H9 (cell line): ENCODE results near the gene MPHOSPH8. TPM values are rescaled to one million over a fixed set of nuclear protein-coding genes. Genes with fewer than 3 reads are reported as not detected.

Experiments
- DNase-seq: peaks from one replicate; pipeline ENCODE4 v3.0.0-alpha.2; 2017
- H2AFZ ChIP-seq: one replicate; pipeline ENCODE4 v1.6.1; 2013; ENCODE audit warnings: mild to moderate bottlenecking, low read length, control low read depth, moderate library complexity
- H2AK5ac ChIP-seq: 2 replicates; pipeline ENCODE4 v1.6.1; 2013; ENCODE audit warnings: low read length, control low read depth, mixed read lengths; ENCODE audit not compliant: insufficient read length
- H2BK120ac ChIP-seq: one replicate; pipeline ENCODE4 v1.6.1; 2013; ENCODE audit warnings: low read depth, mild to moderate bottlenecking, low read length, control low read depth, inconsistent platforms; ENCODE audit not compliant: poor library complexity, severe bottlenecking
- H2BK12ac ChIP-seq: 2 replicates; pipeline ENCODE4 v1.6.1; 2013; ENCODE audit warnings: low read length, control low read depth, mixed read lengths, low read depth; ENCODE audit not compliant: insufficient read length
- H2BK15ac ChIP-seq: 2 replicates; pipeline ENCODE4 v1.6.1; 2013; ENCODE audit warnings: low read depth, low read length, control low read depth
- H2BK20ac ChIP-seq: one replicate; pipeline ENCODE4 v1.6.1; 2013; ENCODE audit warnings: low read depth, mild to moderate bottlenecking, low read length, control low read depth, inconsistent platforms; ENCODE audit not compliant: poor library complexity, severe bottlenecking
- H2BK5ac ChIP-seq: 2 replicates; pipeline ENCODE4 v1.6.1; 2013; ENCODE audit warnings: low read length, control low read depth, mixed read lengths; ENCODE audit not compliant: insufficient read length
- H3K14ac ChIP-seq: 2 replicates; pipeline ENCODE4 v1.6.1; 2013; ENCODE audit warnings: low read length, control low read depth; ENCODE audit not compliant: insufficient read depth
- H3K18ac ChIP-seq: 2 replicates; pipeline ENCODE4 v1.6.1; 2013; ENCODE audit warnings: low read depth, mild to moderate bottlenecking, mixed read lengths, low read length, control low read depth; ENCODE audit not compliant: insufficient read length
- H3K23ac ChIP-seq: 2 replicates; pipeline ENCODE4 v1.6.1; 2013; ENCODE audit warnings: low read length, control low read depth, mixed read lengths, low read depth; ENCODE audit not compliant: insufficient read length
- H3K23me2 ChIP-seq: 2 replicates; pipeline ENCODE4 v1.6.1; 2013; ENCODE audit warnings: low read depth, mild to moderate bottlenecking, mixed read lengths, low read length, control low read depth; ENCODE audit not compliant: insufficient read length, poor library complexity, severe bottlenecking
- H3K27ac ChIP-seq: 2 replicates; pipeline ENCODE4 v1.5.1; 2013; ENCODE audit warnings: low read length, control low read depth, mixed read lengths, low read depth; ENCODE audit not compliant: insufficient read length
- H3K27me3 ChIP-seq: 2 replicates; pipeline ENCODE4 v1.6.1; 2013; ENCODE audit warnings: low read length, control low read depth, inconsistent platforms; ENCODE audit not compliant: insufficient read depth
- H3K4ac ChIP-seq: 2 replicates; pipeline ENCODE4 v1.6.1; 2013; ENCODE audit warnings: low read depth, mild to moderate bottlenecking, control low read depth, inconsistent platforms, low read length, moderate library complexity
- H3K4me1 ChIP-seq: 2 replicates; pipeline ENCODE4 v1.6.1; 2013; ENCODE audit warnings: low read length, control low read depth, inconsistent platforms; ENCODE audit not compliant: insufficient read depth
- H3K4me2 ChIP-seq: 2 replicates; pipeline ENCODE4 v1.6.1; 2013; ENCODE audit warnings: low read length, control low read depth, mixed read lengths; ENCODE audit not compliant: insufficient read length, insufficient read depth
- H3K56ac ChIP-seq: 2 replicates; pipeline ENCODE4 v1.6.1; 2013; ENCODE audit warnings: low read depth, mild to moderate bottlenecking, mixed read lengths, low read length, control low read depth; ENCODE audit not compliant: insufficient read length
- H3K79me1 ChIP-seq: 2 replicates; pipeline ENCODE4 v1.6.1; 2013; ENCODE audit warnings: low read depth, mild to moderate bottlenecking, moderate library complexity, low read length, control low read depth, inconsistent platforms; ENCODE audit not compliant: insufficient read depth, poor library complexity, severe bottlenecking
- H3K79me2 ChIP-seq: 2 replicates; pipeline ENCODE4 v1.6.1; 2013; ENCODE audit warnings: low read length, control low read depth, inconsistent platforms; ENCODE audit not compliant: insufficient read depth
- H3K9ac ChIP-seq: 2 replicates; pipeline ENCODE4 v1.6.1; 2013; ENCODE audit warnings: low read length, control low read depth, mixed read lengths; ENCODE audit not compliant: insufficient read length; ENCODE audit errors: extremely low read depth
- H3K9me3 ChIP-seq: one replicate; pipeline ENCODE4 v1.6.1; 2013; ENCODE audit warnings: low read depth, low read length, inconsistent platforms; ENCODE audit not compliant: control insufficient read depth
- H3T11ph ChIP-seq: one replicate; pipeline ENCODE4 v1.6.1; 2013; ENCODE audit warnings: mild to moderate bottlenecking, low read length, control low read depth, inconsistent platforms
- H4K20me1 ChIP-seq: one replicate; pipeline ENCODE4 v1.6.1; 2013; ENCODE audit not compliant: control insufficient read depth, insufficient read length, insufficient read depth
- H4K5ac ChIP-seq: 2 replicates; pipeline ENCODE4 v1.6.1; 2013; ENCODE audit warnings: low read depth, mild to moderate bottlenecking, mixed read lengths, low read length, control low read depth; ENCODE audit not compliant: insufficient read length
- H4K8ac ChIP-seq: replicated peaks from 2 replicates; pipeline ENCODE4 v1.6.1; 2013; ENCODE audit warnings: low read length, control low read depth, mixed read lengths, low read depth; ENCODE audit not compliant: insufficient read length
- H4K91ac ChIP-seq: 2 replicates; pipeline ENCODE4 v1.6.1; 2013; ENCODE audit warnings: low read depth, mild to moderate bottlenecking, moderate library complexity, mixed read lengths, low read length, control low read depth; ENCODE audit not compliant: insufficient read length
- H3K27ac Mint-ChIP-seq, 3 experiments: 2 replicates in 2 of 3; 3 replicates in 1 of 3; pipeline ENCODE4 v1.8.0; 2020 to 2021; ENCODE audit warnings: mixed read lengths in 3 of 3, mild to moderate bottlenecking in 1 of 3, moderate library complexity in 1 of 3
- H3K27me3 Mint-ChIP-seq: 2 replicates; pipeline ENCODE4 v1.8.0; 2021; ENCODE audit warnings: low read depth, mild to moderate bottlenecking, moderate library complexity, mixed read lengths
- H3K36me3 Mint-ChIP-seq, 3 experiments: 2 replicates in 2 of 3; 3 replicates in 1 of 3; pipeline ENCODE4 v1.8.0; 2020 to 2021; ENCODE audit warnings: low read depth in 3 of 3, mixed read lengths in 3 of 3; ENCODE audit not compliant: insufficient read depth in 1 of 3
- H3K4me1 Mint-ChIP-seq, 2 experiments: 2 replicates each; pipeline ENCODE4 v1.8.0; 2020; ENCODE audit warnings: mixed read lengths in 2 of 2
- H3K4me3 Mint-ChIP-seq, 2 experiments: 2 replicates in 1 of 2; 3 replicates in 1 of 2; pipeline ENCODE4 v1.8.0; 2020 to 2021; ENCODE audit warnings: mild to moderate bottlenecking in 2 of 2, mixed read lengths in 2 of 2, moderate library complexity in 1 of 2
- H3K9me3 Mint-ChIP-seq, 2 experiments: 2 replicates in 1 of 2; 3 replicates in 1 of 2; pipeline ENCODE4 v1.8.0; 2020; ENCODE audit warnings: mild to moderate bottlenecking in 2 of 2, mixed read lengths in 2 of 2, moderate library complexity in 1 of 2
- WGBS: extraction: QIAGEN DNeasy Blood & Tissue Kit; methylation state at CpG from one replicate; pipeline ENCODE4 v1.1.7; 2013; ENCODE audit warnings: missing lambda C conversion rate, low lambda C conversion rate, mixed read lengths; ENCODE audit not compliant: insufficient read length; ENCODE audit errors: extremely low coverage; 5-methylcytosine and 5-hydroxymethylcytosine counted together
- total RNA-seq: library from RNA; stranded (reverse); gene quantifications from 2 replicates; pipeline ENCODE4 v1.2.1, GENCODE V29; 2021
- TF ChIP-seq, protein P1 (sequence below): fragments of 200-600 bp; sonication (generic); conservative IDR thresholded peaks from 3 replicates; pipeline ENCODE4 v1.8.0; 2021; ENCODE audit warnings: antibody characterized with exemption, mild to moderate bottlenecking

Gene MPHOSPH8
- total RNA-seq, 1 experiment from 2014 or later: 21.1 TPM

DNA sequence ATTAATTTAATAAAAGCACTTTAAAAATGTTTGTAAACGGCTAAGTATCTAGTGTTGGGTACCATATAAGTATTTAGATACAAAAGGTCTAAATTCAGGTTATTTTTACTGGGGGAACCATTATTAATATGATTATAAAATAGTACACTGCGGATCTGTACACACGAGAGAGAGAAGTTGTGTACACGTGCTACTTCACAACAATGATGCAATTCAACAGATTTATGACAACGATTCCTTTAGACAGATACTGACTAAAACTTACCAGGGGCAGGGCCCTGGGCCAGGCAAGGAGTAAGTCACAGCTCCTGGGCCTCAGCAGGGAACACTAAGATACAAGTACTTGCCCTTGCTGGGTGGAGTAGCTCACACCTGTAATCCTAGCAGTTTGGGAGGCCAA is 43.0 kb upstream of the MPHOSPH8 start:
- Histone ChIP-seq H3K4me1 (no peaks in the 10 kb centered on the region), H3K23ac (no peak overlapping the region), H3K9me3 (peaks cover 27% of the 10 kb centered on the region), H2AFZ (no peak overlapping the region), H3K4me2 (no peak overlapping the region), H2BK20ac (no peak overlapping the region), H3T11ph (no peak overlapping the region), H3K23me2 (no peaks in the 10 kb centered on the region), H3K79me2 (no peaks in the 10 kb centered on the region), H3K27ac (no peak overlapping the region), H3K14ac (no peak overlapping the region), H3K9ac (no peak overlapping the region), H2BK12ac (no peak overlapping the region), H4K8ac (no peak overlapping the region), H3K79me1 (no peaks in the 10 kb centered on the region), H2BK5ac (no peak overlapping the region), H2BK120ac (no peak overlapping the region), H4K5ac (no peak overlapping the region), H3K56ac (no peak overlapping the region), H4K20me1 (no peaks in the 10 kb centered on the region), H3K18ac (no peak overlapping the region), H4K91ac (no peak overlapping the region), H3K27me3 (no peaks in the 10 kb centered on the region), H2AK5ac (no peak overlapping the region), H3K4ac (no peak overlapping the region), H2BK15ac (no peak overlapping the region)
- TF ChIP-seq, protein P1, sequence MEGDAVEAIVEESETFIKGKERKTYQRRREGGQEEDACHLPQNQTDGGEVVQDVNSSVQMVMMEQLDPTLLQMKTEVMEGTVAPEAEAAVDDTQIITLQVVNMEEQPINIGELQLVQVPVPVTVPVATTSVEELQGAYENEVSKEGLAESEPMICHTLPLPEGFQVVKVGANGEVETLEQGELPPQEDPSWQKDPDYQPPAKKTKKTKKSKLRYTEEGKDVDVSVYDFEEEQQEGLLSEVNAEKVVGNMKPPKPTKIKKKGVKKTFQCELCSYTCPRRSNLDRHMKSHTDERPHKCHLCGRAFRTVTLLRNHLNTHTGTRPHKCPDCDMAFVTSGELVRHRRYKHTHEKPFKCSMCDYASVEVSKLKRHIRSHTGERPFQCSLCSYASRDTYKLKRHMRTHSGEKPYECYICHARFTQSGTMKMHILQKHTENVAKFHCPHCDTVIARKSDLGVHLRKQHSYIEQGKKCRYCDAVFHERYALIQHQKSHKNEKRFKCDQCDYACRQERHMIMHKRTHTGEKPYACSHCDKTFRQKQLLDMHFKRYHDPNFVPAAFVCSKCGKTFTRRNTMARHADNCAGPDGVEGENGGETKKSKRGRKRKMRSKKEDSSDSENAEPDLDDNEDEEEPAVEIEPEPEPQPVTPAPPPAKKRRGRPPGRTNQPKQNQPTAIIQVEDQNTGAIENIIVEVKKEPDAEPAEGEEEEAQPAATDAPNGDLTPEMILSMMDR: no peak
- H3K9me3 Mint-ChIP-seq: peaks cover 71 to 79% of the 10 kb centered on the region in 2 experiments
- WGBS: no CpG with 5 or more reads among the region's 5 CpGs
- DNase-seq: no peak
- no peak overlapping the region for H3K4me3 Mint-ChIP-seq
- H3K36me3 Mint-ChIP-seq: peaks cover 0 to 16% (median 0%) of the 10 kb centered on the region in 3 experiments; a peak in 3 of 7 replicates
- no peak overlapping the region for H3K27ac Mint-ChIP-seq
- H3K4me1 Mint-ChIP-seq: no peaks in the 10 kb centered on the region
- peaks cover 2% of the 10 kb centered on the region; the same call in 1 of the 2 replicates for H3K27me3 Mint-ChIP-seq
